H1 (cell line): ENCODE measurements around the gene C19orf44. TPM values are rescaled to one million over a fixed set of nuclear protein-coding genes. Genes with fewer than 3 reads are reported as not detected.

ENCODE experiments used
- CTCF ChIA-PET: fragments of 300-600 bp; sonication (Branson Sonifier 250); formaldehyde crosslinking; loops from one replicate; lab custom pipeline; 2021; ENCODE audit not compliant: partially characterized antibody; lab: Charles Lee
- POLR2A ChIA-PET: fragments of 300-600 bp; sonication (Branson Sonifier 250); formaldehyde crosslinking; loops from one replicate; lab custom pipeline; 2021; ENCODE audit warnings: inconsistent platforms; ENCODE audit not compliant: partially characterized antibody; lab: Charles Lee
- DNase-seq, 2 experiments: peaks; one replicate each; pipeline versions ENCODE4 v3.0.0 to v3.0.0-alpha.2; 2010 to 2022; ENCODE audit warnings: low spot score in 2 of 2, low read depth in 1 of 2, mixed read lengths in 1 of 2
- FAIRE-seq: peaks from 2 replicates; lab custom pipeline; 2011; peaks lifted over from hg19 to GRCh38; lab: Jason Lieb, UNC
- H2AFZ ChIP-seq: 2 replicates; pipeline ENCODE4 v1.8.1; 2012; ENCODE audit warnings: low read length, inconsistent platforms
- H2AK5ac ChIP-seq: 2 replicates; pipeline ENCODE4 v1.6.1; 2013; ENCODE audit warnings: low read depth, low read length
- H2BK120ac ChIP-seq: replicated peaks from 2 replicates; pipeline ENCODE3; 2013; ENCODE audit warnings: low read depth, low read length, inconsistent platforms
- H2BK12ac ChIP-seq: 2 replicates; pipeline ENCODE4 v1.6.1; 2013; ENCODE audit warnings: low read depth, low read length
- H2BK15ac ChIP-seq: 2 replicates; pipeline ENCODE4 v1.6.1; 2013; ENCODE audit warnings: low read length
- H2BK20ac ChIP-seq: 2 replicates; pipeline ENCODE4 v1.6.1; 2013; ENCODE audit warnings: low read length
- H2BK5ac ChIP-seq: 2 replicates; pipeline ENCODE4 v1.6.1; 2013; ENCODE audit warnings: low read depth, low read length
- H3K14ac ChIP-seq: 2 replicates; pipeline ENCODE4 v1.6.1; 2013; ENCODE audit warnings: inconsistent platforms; ENCODE audit not compliant: insufficient read length
- H3K18ac ChIP-seq: 2 replicates; pipeline ENCODE4 v1.6.1; 2013; ENCODE audit warnings: low read length; ENCODE audit errors: extremely low read depth
- H3K23ac ChIP-seq: 2 replicates; pipeline ENCODE4 v1.6.1; 2013; ENCODE audit warnings: inconsistent platforms; ENCODE audit not compliant: insufficient read length
- H3K23me2 ChIP-seq: 2 replicates; pipeline ENCODE4 v1.6.1; 2013; ENCODE audit warnings: low read depth, low read length
- H3K27ac ChIP-seq: 2 replicates; pipeline ENCODE4 v1.6.1; 2011; ENCODE audit warnings: low read depth, low read length, inconsistent platforms
- H3K27me3 ChIP-seq, 4 experiments: replicated peaks in 1 of 4; 1 replicate in 1 of 4; 2 replicates in 3 of 4; pipeline versions ENCODE4 v1.6.1 to v1.8.1; 2011 to 2013; ENCODE audit warnings: low read length in 3 of 4, mild to moderate bottlenecking in 3 of 4, inconsistent platforms in 2 of 4, mixed read lengths in 2 of 4, moderate library complexity in 1 of 4; ENCODE audit not compliant: control insufficient read depth in 3 of 4, insufficient read depth in 3 of 4; ENCODE audit errors: extremely low read depth in 1 of 4
- H3K36me3 ChIP-seq, 4 experiments: 2 replicates each; pipeline versions ENCODE4 v1.6.1 to v1.8.1; 2011 to 2013; ENCODE audit warnings: mild to moderate bottlenecking in 4 of 4, low read length in 3 of 4, moderate library complexity in 2 of 4, control low read depth in 1 of 4, inconsistent platforms in 1 of 4; ENCODE audit not compliant: insufficient read depth in 4 of 4, control insufficient read depth in 2 of 4
- H3K4ac ChIP-seq: replicated peaks from 2 replicates; pipeline ENCODE3; 2013; ENCODE audit warnings: low read length, low read depth, mixed read lengths, inconsistent platforms; ENCODE audit not compliant: insufficient read length
- H3K4me1 ChIP-seq, 4 experiments: replicated peaks in 1 of 4; 1 replicate in 1 of 4; 2 replicates in 3 of 4; pipeline versions ENCODE4 v1.6.1 to v1.8.1; 2011 to 2013; ENCODE audit warnings: low read length in 3 of 4, inconsistent platforms in 2 of 4, mixed read lengths in 1 of 4; ENCODE audit not compliant: insufficient read depth in 4 of 4, control insufficient read depth in 3 of 4
- H3K4me2 ChIP-seq, 2 experiments: 2 replicates each; pipeline versions ENCODE4 v1.6.1 to v1.8.1; 2011 to 2013; ENCODE audit warnings: low read depth in 2 of 2, low read length in 2 of 2, control low read depth in 1 of 2, inconsistent platforms in 1 of 2, mild to moderate bottlenecking in 1 of 2; ENCODE audit not compliant: insufficient read depth in 1 of 2
- H3K4me3 ChIP-seq, 4 experiments: fragments of 200-600, 300-600 bp in 1 of 4; sonication (generic), shearing (Covaris generic), sonication (Bioruptor Twin) in 1 of 4; 2 replicates each; pipeline versions ENCODE4 v1.5.1 to v1.8.1; 2011 to 2016; ENCODE audit warnings: low read length in 4 of 4, low read depth in 3 of 4, control low read depth in 2 of 4, inconsistent platforms in 2 of 4, mild to moderate bottlenecking in 2 of 4, mixed read lengths in 1 of 4, moderate library complexity in 1 of 4; ENCODE audit not compliant: insufficient read depth in 2 of 4; ENCODE audit errors: extremely low read depth in 1 of 4
- H3K56ac ChIP-seq: replicated peaks from 2 replicates; pipeline ENCODE3; 2013; ENCODE audit warnings: low read depth, mild to moderate bottlenecking, mixed read lengths, low read length, inconsistent platforms; ENCODE audit not compliant: insufficient read length
- H3K79me1 ChIP-seq: 2 replicates; pipeline ENCODE4 v1.6.1; 2013; ENCODE audit warnings: low read depth, low read length, control low read depth
- H3K79me2 ChIP-seq, 2 experiments: 2 replicates each; pipeline versions ENCODE4 v1.6.1 to v1.8.1; 2012 to 2013; ENCODE audit warnings: low read length in 2 of 2, mild to moderate bottlenecking in 2 of 2, inconsistent platforms in 1 of 2; ENCODE audit not compliant: insufficient read depth in 2 of 2, control insufficient read depth in 1 of 2
- H3K9ac ChIP-seq, 4 experiments: replicated peaks in 1 of 4; 1 replicate in 1 of 4; 2 replicates in 3 of 4; pipeline versions ENCODE4 v1.6.1 to v1.8.1; 2011 to 2013; ENCODE audit warnings: low read depth in 3 of 4, low read length in 3 of 4, control low read depth in 2 of 4, mild to moderate bottlenecking in 2 of 4, moderate library complexity in 2 of 4, inconsistent platforms in 1 of 4; ENCODE audit errors: extremely low read depth in 1 of 4
- H3K9me3 ChIP-seq, 2 experiments: 2 replicates each; pipeline versions ENCODE4 v1.6.1 to v1.8.1; 2012 to 2013; ENCODE audit warnings: mild to moderate bottlenecking in 2 of 2, moderate library complexity in 2 of 2, control low read depth in 1 of 2, inconsistent platforms in 1 of 2, low read depth in 1 of 2, low read length in 1 of 2, mixed read lengths in 1 of 2; ENCODE audit not compliant: insufficient read depth in 2 of 2
- H4K20me1 ChIP-seq, 2 experiments: replicated peaks in 1 of 2; 2 replicates each; pipeline versions ENCODE3 to v1.8.1; 2011 to 2013; ENCODE audit warnings: inconsistent platforms in 2 of 2, low read length in 2 of 2, mild to moderate bottlenecking in 1 of 2; ENCODE audit not compliant: insufficient read depth in 2 of 2, control insufficient read depth in 1 of 2
- H4K5ac ChIP-seq: 2 replicates; pipeline ENCODE4 v1.6.1; 2013; ENCODE audit warnings: low read length, low read depth, mixed read lengths, inconsistent platforms; ENCODE audit not compliant: insufficient read length
- H4K8ac ChIP-seq: 2 replicates; pipeline ENCODE4 v1.8.0; 2013; ENCODE audit warnings: mild to moderate bottlenecking, moderate library complexity, low read length, inconsistent platforms; ENCODE audit not compliant: insufficient read depth; ENCODE audit errors: extremely low read depth
- H4K91ac ChIP-seq: replicated peaks from 2 replicates; pipeline ENCODE3; 2013; ENCODE audit warnings: low read length, mixed read lengths, inconsistent platforms; ENCODE audit not compliant: insufficient read length
- CBX5 ChIP-seq: fragments of 300-800, 300-1000 bp; sonication (generic); IDR thresholded peaks from 2 replicates; pipeline ENCODE4 v1.7.1; 2016; ENCODE audit warnings: antibody characterized with exemption, low read length, low read depth
- SIN3A ChIP-seq, 2 experiments: IDR thresholded peaks in 1 of 2; conservative IDR thresholded peaks in 1 of 2; 2 replicates each; pipeline ENCODE4 v1.6.1; 2011 to 2012; ENCODE audit warnings: low read length in 2 of 2, improper control_type of control experiment in 1 of 2, low read depth in 1 of 2, mild to moderate bottlenecking in 1 of 2
- WGBS, 2 experiments: shearing (Covaris generic) in 1 of 2; methylation state at CpG; one replicate each; pipeline versions ENCODE4 v1.1.6 to v1.1.7; 2013 to 2015; ENCODE audit warnings: low lambda C conversion rate in 2 of 2, mixed read lengths in 2 of 2, inconsistent platforms in 1 of 2, low coverage in 1 of 2, missing lambda C conversion rate in 1 of 2; ENCODE audit not compliant: insufficient replicate concordance in 2 of 2, insufficient coverage in 1 of 2, insufficient read length in 1 of 2; ENCODE audit errors: extremely low coverage in 1 of 2, missing lambda C conversion rate in 1 of 2; 5-methylcytosine and 5-hydroxymethylcytosine counted together
- polyA plus RNA-seq, 7 experiments: library from polyadenylated mRNA; depleted of rRNA in 3 of 7; stranded (reverse) in 5 of 7; unstranded in 2 of 7; fragments of >200 nt in 5 of 7; fragments of 200-250 nt in 2 of 7; gene quantifications; 1 replicate in 5 of 7; 2 replicates in 1 of 7; 4 replicates in 1 of 7; pipeline versions ENCODE4 v1.2.1 to v1.2.3, GENCODE V29; 2011 to 2013; ENCODE audit warnings: missing spikeins in 2 of 7, mixed read lengths in 2 of 7
- total RNA-seq: library from RNA; stranded (reverse); fragmentation: NEBNext Ultra II Directional; extraction: Animal tissue kit (Norgen Biotek cat#: 25700); gene quantifications from 2 replicates; pipeline ENCODE4 v1.2.1, GENCODE V29; 2021

C19orf44 gene
- total and polyA plus RNA-seq, 2 of the 8 experiments (the other 6 are each of a cell fraction or from before 2014, with no cell fraction given), result 2.1 to 4.5 TPM

DNA sequence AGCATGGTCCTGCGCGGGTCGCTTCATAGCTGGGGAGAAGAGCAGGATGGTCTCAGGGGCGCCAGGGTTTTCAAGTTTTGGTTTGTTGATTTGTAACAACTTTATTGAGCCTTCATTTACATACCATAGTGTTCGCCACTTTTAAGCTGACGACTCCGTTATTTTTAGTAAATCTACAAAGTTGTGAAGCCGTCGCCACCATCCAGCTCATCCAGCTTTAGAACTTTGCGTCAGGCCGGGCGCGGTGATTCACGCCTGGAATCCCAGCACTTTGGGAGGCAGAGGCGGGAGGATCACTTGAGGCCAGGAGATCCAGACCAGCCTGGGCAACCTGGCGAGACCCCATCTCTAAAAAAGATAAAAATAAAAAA, 404 bp downstream of the C19orf44 start:
- ChIA-PET CTCF (interaction anchor here (1.0 to 1.4 kb wide), 6 partner anchors 17 to 77 kb away, joined by 3 to 5 read pairs (median 3); no protein-coding TSS in a partner anchor), POLR2A (interaction anchor here (0.9 to 2.1 kb wide), 5 partner anchors 9 to 52 kb away, joined by 3 to 7 read pairs (median 4); no protein-coding TSS in a partner anchor)
- Histone ChIP-seq H3K18ac (no peak overlapping the region), H3K56ac (peak overlapping the region; percentile 49), H2AFZ (no peak overlapping the region), H4K5ac (no peak overlapping the region), H3K36me3 (0 out of 8 replicates have a peak, but pooled peaks cover 0 to 3% (median 0%) of the 10 kb centered on the region in 4 experiments), H4K20me1 (no peaks in the 10 kb centered on the region), H3K27ac (no peak overlapping the region), H3K79me1 (no peaks in the 10 kb centered on the region), H3K4me3 (peak overlapping the region; percentile 51 to 78 (median 66)), H3K14ac (no peak overlapping the region), H2BK15ac (no peak overlapping the region), H2AK5ac (no peak overlapping the region), H3K23ac (no peak overlapping the region), H3K4ac (no peak overlapping the region), H2BK5ac (no peak overlapping the region), H3K9ac (peak overlapping the region in 2 of 4 experiments; percentile 13 to 54; a peak in 2 of 7 replicates), H3K27me3 (no peaks in the 10 kb centered on the region), H4K8ac (peak overlapping the region; percentile 65; the same call in 1 of the 2 replicates), H3K4me1 (peaks cover 0 to 3% (median under 1%) of the 10 kb centered on the region in 4 experiments; a peak in 2 of 7 replicates), H2BK12ac (no peak overlapping the region), H3K4me2 (peak overlapping the region; percentile 60 to 62), H3K79me2 (0 out of 4 replicates have a peak, but pooled peaks cover 0 to 3% of the 10 kb centered on the region in 2 experiments), H3K9me3 (no peaks in the 10 kb centered on the region), H4K91ac (no peak overlapping the region), H3K23me2 (no peaks in the 10 kb centered on the region; the same call in 1 of the 2 replicates), H2BK120ac (no peak overlapping the region), H2BK20ac (no peak overlapping the region)
- 67% methylated on average over 16 of the region's 16 CpGs; no CpG with 5 or more reads in 1 of the 2 experiments for WGBS, 2 experiments
- DNase-seq (peak in 1 of 2 experiments; percentile 48), FAIRE-seq (no peak)
- TF ChIP-seq SIN3A (conservative IDR thresholded peaks at IDR 0.05 in 1 of 2, IDR thresholded peaks at IDR 0.05 in 1 of 2; ENCODE audit: low read depth in 1 of 2, low read length in 2 of 2), result 0 out of 4 replicates have a peak, but pooled peaks of 1 of the 2 experiments have one; percentile 3
- TF ChIP-seq CBX5, result no peak
